HEK293 (cell line): ENCODE data around the gene ITGB1BP2.

Source experiments
- GFI1B ChIP-seq: fragments of 450-650 bp; formaldehyde crosslinking; IDR thresholded peaks from 2 replicates; pipeline ENCODE4 v1.5.1; 2016; ENCODE audit warnings: missing biosample characterization, missing genetic modification characterization
- MYNN ChIP-seq: fragments of 450-650 bp; formaldehyde crosslinking; IDR thresholded peaks from 2 replicates; pipeline ENCODE4 v1.5.1; 2016; ENCODE audit warnings: missing biosample characterization, missing genetic modification characterization, borderline replicate concordance
- MZF1 ChIP-seq: fragments of 450-650 bp; formaldehyde crosslinking; IDR thresholded peaks from 2 replicates; pipeline ENCODE4 v1.5.1; 2017; ENCODE audit warnings: missing biosample characterization, missing genetic modification characterization, borderline replicate concordance
- ZBTB11 ChIP-seq: fragments of 450-650 bp; formaldehyde crosslinking; conservative IDR thresholded peaks from 2 replicates; pipeline ENCODE4 v1.5.1; 2016; ENCODE audit warnings: low read depth, missing biosample characterization, missing genetic modification characterization
- ZFP37 ChIP-seq: fragments of 450-650 bp; formaldehyde crosslinking; IDR thresholded peaks from 2 replicates; pipeline ENCODE4 v1.5.1; 2016; ENCODE audit warnings: missing biosample characterization, missing genetic modification characterization
- ZNF138 ChIP-seq: fragments of 450-650 bp; formaldehyde crosslinking; IDR thresholded peaks from 2 replicates; pipeline ENCODE4 v1.5.1; 2016; ENCODE audit warnings: missing biosample characterization, missing genetic modification characterization, borderline replicate concordance
- ZNF140 ChIP-seq: fragments of 450-650 bp; formaldehyde crosslinking; IDR thresholded peaks from 2 replicates; pipeline ENCODE4 v1.5.1; 2016; ENCODE audit warnings: missing biosample characterization, missing genetic modification characterization
- ZNF19 ChIP-seq: fragments of 450-650 bp; formaldehyde crosslinking; IDR thresholded peaks from 2 replicates; pipeline ENCODE4; 2016; ENCODE audit warnings: missing biosample characterization, missing genetic modification characterization, low read depth
- ZNF221 ChIP-seq: fragments of 450-650 bp; formaldehyde crosslinking; IDR thresholded peaks from 2 replicates; pipeline ENCODE4 v1.5.1; 2017; ENCODE audit warnings: missing biosample characterization, missing genetic modification characterization, borderline replicate concordance
- ZNF341 ChIP-seq: fragments of 450-650 bp; formaldehyde crosslinking; IDR thresholded peaks from 2 replicates; pipeline ENCODE4; 2016; ENCODE audit warnings: low read depth, missing biosample characterization, missing genetic modification characterization
- ZNF394 ChIP-seq: fragments of 450-650 bp; formaldehyde crosslinking; IDR thresholded peaks from 2 replicates; pipeline ENCODE4 v1.5.1; 2016; ENCODE audit warnings: missing biosample characterization, missing genetic modification characterization, mild to moderate bottlenecking, moderate library complexity, borderline replicate concordance
- ZNF510 ChIP-seq: fragments of 450-650 bp; formaldehyde crosslinking; IDR thresholded peaks from 2 replicates; pipeline ENCODE4 v1.5.1; 2018; ENCODE audit warnings: mild to moderate bottlenecking, missing genetic modification characterization, missing biosample characterization; ENCODE audit not compliant: insufficient replicate concordance
- ZNF514 ChIP-seq: fragments of 450-650 bp; formaldehyde crosslinking; IDR thresholded peaks from 2 replicates; pipeline ENCODE4 v1.5.1; 2016; ENCODE audit warnings: missing biosample characterization, missing genetic modification characterization
- ZNF518A ChIP-seq: fragments of 450-650 bp; formaldehyde crosslinking; conservative IDR thresholded peaks from 2 replicates; pipeline ENCODE4 v1.5.1; 2016; ENCODE audit warnings: low read depth, missing biosample characterization, missing genetic modification characterization
- ZNF560 ChIP-seq: fragments of 450-650 bp; formaldehyde crosslinking; IDR thresholded peaks from 2 replicates; pipeline ENCODE4 v1.5.1; 2017; ENCODE audit warnings: missing biosample characterization, missing genetic modification characterization, borderline replicate concordance
- ZNF629 ChIP-seq: fragments of 450-650 bp; formaldehyde crosslinking; IDR thresholded peaks from 2 replicates; pipeline ENCODE4 v1.5.1; 2017; ENCODE audit warnings: missing biosample characterization, missing genetic modification characterization
- ZNF654 ChIP-seq: fragments of 450-650 bp; formaldehyde crosslinking; IDR thresholded peaks from 2 replicates; pipeline ENCODE4 v1.5.1; 2016; ENCODE audit warnings: low read depth, missing biosample characterization, missing genetic modification characterization
- ZNF664 ChIP-seq: fragments of 450-650 bp; formaldehyde crosslinking; IDR thresholded peaks from 2 replicates; pipeline ENCODE4 v1.5.1; 2016; ENCODE audit warnings: missing biosample characterization, missing genetic modification characterization
- ZNF704 ChIP-seq: fragments of 450-650 bp; formaldehyde crosslinking; IDR thresholded peaks from 2 replicates; pipeline ENCODE4 v1.5.1; 2016; ENCODE audit warnings: missing biosample characterization, missing genetic modification characterization
- ZNF791 ChIP-seq: fragments of 450-650 bp; formaldehyde crosslinking; IDR thresholded peaks from 2 replicates; pipeline ENCODE4 v1.5.1; 2016; ENCODE audit warnings: missing biosample characterization, missing genetic modification characterization
- ZXDB ChIP-seq: fragments of 450-650 bp; formaldehyde crosslinking; IDR thresholded peaks from 2 replicates; pipeline ENCODE4 v1.5.1; 2016; ENCODE audit warnings: missing biosample characterization, missing genetic modification characterization

Gene ITGB1BP2

GRCh38 chrX:71349151-71349665 lies 47.7 kb downstream of the ITGB1BP2 start (continued):
- TF ChIP-seq ZBTB11 (tag by site-specific recombination), result peak; percentile 78
- peak; percentile 87 for TF ChIP-seq ZFP37 (tag by site-specific recombination)
- TF ChIP-seq ZNF629 (tag by site-specific recombination), result peak; percentile 52; the same call in 1 of the 2 replicates
- peak; percentile 43; the same call in 1 of the 2 replicates for TF ChIP-seq MYNN (tag by site-specific recombination)
- peak; percentile 74 for TF ChIP-seq ZNF791 (tag by site-specific recombination)
- peak; percentile 84; the same call in 1 of the 2 replicates for TF ChIP-seq ZNF514 (tag by site-specific recombination)
- peak; percentile 74 for TF ChIP-seq ZNF664 (tag by site-specific recombination)
- peak; percentile 97 for TF ChIP-seq ZNF140 (tag by site-specific recombination)
- peak; percentile 90; the same call in 1 of the 2 replicates for TF ChIP-seq ZNF138 (tag by site-specific recombination)
- TF ChIP-seq ZNF341, result peak; percentile 44; the same call in 1 of the 2 replicates
- TF ChIP-seq ZXDB (tag by site-specific recombination), result peak; percentile 79
- TF ChIP-seq ZNF518A (tag by site-specific recombination), result peak; percentile 94
- TF ChIP-seq ZNF19 (tag by site-specific recombination), result peak; percentile 97
- 0 out of 2 replicates have a peak, but pooled peaks have one; percentile 23 for TF ChIP-seq ZNF704
- peak; percentile 62; the same call in 1 of the 2 replicates for TF ChIP-seq MZF1 (tag by site-specific recombination)
- TF ChIP-seq ZNF560 (tag by site-specific recombination), result peak; percentile 93
- peak; percentile 44 for TF ChIP-seq ZNF654 (tag by site-specific recombination)
- TF ChIP-seq GFI1B (tag by site-specific recombination), result peak; percentile 60; the same call in 1 of the 2 replicates
- TF ChIP-seq ZNF394, result peak; percentile 97
- TF ChIP-seq ZNF510 (tag by site-specific recombination), result peak; percentile 85
- TF ChIP-seq ZNF221 (tag by site-specific recombination), result peak; percentile 41; the same call in 1 of the 2 replicates
